ENCODE results near the gene NR1D1.

NR1D1 gene

DNA sequence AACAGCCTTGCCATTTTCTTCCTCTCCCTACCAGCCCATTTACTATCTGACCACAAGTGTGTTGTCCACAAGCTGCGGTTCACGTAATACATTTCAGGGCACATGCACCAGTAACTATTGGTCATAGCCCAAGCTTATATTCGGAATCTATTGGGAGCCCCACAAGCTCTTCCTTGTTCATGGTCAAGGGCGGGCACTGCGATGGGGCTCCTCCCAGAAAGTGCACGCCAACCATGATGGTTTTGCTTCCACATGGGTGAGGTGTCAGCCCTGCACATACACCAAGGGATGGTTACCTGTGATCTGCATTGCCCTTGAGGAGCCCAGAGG is 25.6 kb downstream of the NR1D1 start:
- no peak for DNase-seq

DNA sequence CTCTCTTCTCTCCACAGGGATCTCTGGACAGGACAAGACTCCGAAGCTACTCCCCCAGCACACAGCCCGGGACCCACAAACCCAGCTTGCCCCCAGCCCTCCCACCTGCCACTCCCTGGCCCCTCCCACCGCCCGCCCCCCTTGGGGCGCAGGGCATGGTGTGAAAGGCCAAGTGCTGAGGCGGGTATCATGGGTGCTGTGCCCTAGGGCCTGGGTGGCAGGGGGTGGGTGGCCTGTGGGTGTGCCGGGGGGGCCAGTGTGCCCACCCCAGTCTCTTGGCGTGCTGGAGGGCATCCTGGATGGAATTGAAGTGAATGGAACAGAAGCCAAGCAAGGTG is 26.2 kb downstream of the NR1D1 start:
- DNase-seq: no peak

- no peak for DNase-seq
These were observed 26.8 kb downstream of the NR1D1 start for GRCh38 chr17:40073454-40074174.

DNA sequence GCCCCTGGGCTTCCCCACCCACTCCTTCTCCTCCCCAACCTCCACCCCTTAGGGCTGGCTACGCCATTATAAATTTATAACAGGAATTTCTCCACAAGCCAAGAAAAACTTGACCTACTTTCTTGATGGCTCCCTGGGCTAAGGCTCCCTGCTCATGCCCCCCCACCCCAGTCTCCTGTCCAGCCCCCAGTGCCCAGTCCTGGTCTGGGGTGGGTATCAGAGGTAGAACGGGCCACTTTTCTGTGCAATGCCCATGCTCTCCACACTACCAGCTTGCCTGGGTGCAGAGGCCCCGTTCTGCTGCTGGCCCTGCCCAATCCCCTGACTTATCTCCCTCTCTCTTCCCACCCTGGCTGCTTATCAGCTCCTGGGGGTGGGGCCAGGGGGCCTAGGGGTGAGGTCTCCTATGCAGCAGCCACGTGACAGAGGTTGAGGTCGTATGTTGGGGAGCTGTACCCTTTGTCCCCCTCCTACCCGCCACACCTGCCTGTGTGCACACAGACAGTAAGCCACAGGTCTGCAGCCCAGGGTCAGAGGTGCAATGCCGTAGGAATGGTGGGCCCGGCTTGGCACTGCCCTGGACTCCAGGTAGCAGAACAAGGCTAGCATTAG is 27.5 kb downstream of the NR1D1 start:
- DNase-seq: no peak

DNA sequence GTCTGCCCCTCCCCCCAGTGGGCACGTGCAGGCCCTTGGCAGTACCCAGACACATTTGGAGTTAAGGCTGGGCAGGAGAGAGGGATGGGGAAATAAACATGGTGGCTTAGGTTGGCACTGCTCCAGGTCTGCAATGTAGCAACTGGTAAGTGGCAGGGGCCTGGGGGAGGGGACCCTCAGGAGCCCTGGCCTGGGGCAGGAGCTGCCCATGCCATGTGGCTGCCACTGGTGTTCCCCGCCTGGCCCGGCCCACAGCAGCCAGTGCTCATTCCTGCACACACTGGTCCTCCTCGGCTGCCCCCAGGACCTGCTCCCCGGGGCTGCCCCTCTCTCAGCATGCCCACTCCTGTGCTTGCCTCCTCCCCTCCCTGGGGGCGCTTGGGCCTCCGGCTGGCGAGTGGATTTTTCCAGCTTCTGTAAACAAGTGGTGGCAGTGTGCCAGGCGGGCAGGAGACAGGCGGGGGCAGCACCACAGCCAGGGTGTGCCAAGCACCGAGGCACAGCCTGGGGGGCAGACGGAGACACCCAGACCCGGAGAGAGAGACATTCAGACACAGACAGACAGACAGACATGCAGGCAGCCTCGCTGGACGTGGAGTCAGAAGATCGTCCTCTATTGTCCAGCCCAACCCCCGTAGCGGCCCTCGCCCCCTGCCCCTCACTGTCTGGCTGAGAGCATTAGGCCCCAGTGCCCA is 28.2 kb downstream of the NR1D1 start:
- DNase-seq: no peak

- no peak for DNase-seq
These were observed 28.9 kb downstream of the NR1D1 start for GRCh38 chr17:40071313-40072039.

GRCh38 chr17:40070709-40071312 is 29.6 kb downstream of the NR1D1 start:
- DNase-seq: no peak

GRCh38 chr17:40069751-40070708 is 30.4 kb downstream of the NR1D1 start:
- peak; percentile 22 for DNase-seq

DNA sequence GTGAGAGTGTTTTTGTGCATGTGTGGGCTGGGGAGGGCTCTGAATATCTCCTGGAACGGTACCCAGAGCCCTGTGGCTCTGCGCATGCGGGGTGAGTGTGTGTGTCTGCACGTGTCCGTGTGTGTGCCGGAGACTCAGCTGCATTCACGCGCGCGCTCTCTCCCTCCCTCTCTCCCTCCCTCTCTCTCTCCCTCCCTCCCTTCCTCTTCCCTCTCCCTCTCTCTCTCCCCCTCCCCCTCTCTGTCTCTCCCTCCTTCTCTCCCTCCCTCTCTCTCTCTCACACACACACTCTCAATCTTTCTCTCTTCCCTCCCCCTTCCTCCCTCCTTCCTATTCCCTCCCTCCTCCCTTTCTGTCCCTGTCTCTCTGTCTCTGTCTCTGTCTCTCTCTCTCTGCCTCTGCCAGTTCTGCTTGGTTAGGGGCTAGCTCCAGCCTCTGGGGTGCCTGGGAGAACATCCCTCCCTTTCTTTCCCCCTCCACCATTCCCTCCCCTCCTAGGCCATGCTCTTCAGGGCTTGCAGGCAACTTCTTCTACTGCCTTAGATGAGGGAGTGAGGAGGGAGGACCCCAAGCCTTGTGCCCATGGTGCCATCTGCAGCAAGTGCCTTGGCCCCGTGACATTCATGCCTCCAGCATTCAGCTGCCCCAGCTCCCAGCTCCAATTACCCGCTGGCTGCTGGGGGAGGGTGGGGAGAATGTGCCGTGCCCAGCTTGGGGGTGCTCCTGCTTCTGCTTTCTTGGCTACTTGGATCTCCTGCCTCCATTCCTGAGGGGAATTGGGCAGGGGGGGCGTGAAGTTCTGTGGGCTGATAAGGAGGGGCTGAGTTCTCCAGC is 31.3 kb downstream of the NR1D1 start:
- peak; percentile 46 for DNase-seq

DNA sequence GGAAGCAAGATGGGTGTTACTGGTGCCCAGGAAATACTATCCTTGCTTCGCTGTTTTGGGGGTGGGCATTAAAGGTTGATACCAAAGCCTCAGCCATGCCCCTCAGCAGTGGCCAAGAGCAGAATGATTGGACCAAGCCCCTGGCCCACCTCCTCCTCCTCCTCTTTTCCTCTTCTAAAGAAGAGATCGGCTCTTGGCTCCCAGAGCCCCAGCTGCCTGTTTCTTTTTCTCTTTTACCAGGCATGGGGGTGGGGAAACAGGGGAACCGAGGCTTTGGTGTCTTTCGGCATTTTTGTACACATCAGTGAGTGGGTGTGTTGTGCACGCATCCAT is 31.8 kb downstream of the NR1D1 start:
- DNase-seq: no peak

DNA sequence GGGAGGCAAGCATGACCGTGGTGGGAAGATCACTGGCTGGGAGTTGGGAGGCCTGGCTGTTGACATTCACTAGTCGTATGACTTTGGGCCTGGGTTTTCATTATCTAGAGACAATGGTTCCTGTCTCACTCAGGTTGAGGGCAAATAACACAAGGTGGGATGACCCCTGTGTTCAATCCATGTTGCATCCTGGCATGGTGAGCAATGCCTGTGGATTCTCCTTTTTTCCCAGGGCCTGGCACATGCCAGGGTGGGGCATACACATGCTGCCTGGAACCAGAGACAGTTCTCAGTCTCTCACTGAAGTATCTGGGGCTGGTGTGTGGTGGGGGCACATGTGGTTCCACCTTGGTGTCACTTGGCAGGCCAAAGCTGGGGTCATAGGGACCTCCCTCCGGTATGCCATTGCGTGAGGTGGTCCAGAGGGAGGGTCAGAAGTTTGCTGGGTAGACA is 32.2 kb downstream of the NR1D1 start:
- DNase-seq: no peak

DNA sequence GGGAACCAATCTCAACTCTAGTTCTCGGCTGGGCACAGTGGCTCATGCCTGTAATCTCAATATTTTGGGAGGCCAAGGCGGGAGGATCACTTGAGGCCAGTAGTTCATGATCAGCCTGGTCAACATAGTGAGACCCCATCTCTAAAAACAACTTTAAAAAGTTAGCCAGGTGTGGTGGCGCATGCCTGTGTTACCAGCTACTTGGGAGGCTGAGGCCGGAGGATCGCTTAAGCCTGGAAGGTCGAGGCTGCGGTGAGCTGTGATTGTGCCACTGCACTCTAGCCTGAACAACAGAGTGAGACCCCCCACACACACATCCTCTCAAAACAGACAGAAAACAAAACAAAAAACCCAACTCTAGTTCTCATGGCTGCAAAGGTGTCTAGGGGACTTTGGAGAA is 32.7 kb downstream of the NR1D1 start:
- no peak for DNase-seq

- no peak for DNase-seq
These were observed 34.4 kb downstream of the NR1D1 start for GRCh38 chr17:40065769-40066510.

DNA sequence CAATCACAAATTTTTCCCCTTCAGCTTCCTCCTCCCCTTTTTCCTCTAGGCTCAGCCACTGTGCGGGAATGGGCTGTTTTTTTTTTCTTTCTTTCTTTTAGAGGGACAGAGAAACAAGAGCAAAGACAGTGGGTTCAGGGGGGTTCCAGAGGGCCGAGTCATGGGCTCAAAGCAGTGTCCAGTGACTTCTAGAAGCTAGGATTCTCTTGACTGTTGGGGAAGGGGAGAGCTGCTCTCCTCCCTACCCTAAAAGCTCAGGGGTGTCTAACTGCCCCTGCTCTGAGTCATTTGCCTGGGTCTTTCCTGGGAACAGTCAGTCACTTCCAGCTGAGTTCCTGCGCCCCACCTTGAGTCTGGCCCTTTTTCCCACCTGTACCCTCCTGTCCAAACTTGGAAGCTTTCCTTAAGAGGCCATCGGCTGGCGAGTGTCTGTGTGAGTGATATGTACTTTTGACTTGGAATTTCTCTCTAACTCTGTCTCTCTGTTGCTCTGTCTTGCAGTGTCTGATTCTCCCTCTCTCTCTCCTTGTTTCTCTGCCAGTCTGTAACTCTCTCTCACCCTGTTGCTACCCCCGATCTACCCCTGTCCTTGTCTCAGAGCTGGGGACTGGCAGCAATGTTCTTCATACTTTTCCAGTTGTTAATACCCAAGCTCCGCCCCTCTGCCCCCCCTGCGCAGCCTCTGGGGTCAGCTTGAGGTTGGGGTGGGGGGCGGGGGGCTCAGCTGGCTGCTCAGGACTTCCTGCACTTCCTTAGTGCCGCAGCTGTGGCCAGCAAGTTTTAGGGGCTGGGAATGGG is 35.2 kb downstream of the NR1D1 start:
- no peak for DNase-seq

- DNase-seq: no peak
These were observed 36.4 kb downstream of the NR1D1 start for GRCh38 chr17:40063901-40064531.

DNA sequence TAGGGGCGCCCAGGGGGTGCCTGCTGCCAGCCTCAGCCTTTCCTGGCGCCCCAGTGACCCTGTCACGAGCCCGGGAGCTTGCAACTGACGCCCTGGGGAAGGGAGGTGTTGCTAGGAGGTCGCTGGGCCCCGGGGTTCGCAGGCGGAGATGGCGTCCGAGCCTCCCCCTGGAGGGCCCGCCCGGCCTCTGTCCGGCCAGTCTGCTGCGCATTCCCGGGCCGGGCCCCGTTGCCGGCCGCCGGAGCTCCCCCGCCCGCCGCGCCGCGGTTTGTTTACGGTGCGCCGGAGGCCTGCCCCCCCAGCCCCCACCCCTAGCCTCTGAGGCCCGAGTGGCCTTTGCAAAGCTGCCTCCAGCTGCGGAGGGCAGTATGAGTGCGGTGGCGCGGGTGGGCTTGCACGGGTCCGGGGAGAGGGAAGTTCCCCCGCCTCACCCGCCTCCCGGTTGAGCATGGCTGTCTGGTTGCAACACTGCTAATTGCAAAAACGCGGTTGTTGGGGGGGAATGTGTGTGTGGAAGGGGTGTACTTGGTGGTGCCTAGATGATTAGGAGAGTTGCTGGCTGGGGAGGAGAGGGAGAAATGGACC is 37.1 kb downstream of the NR1D1 start:
- DNase-seq: no peak

GRCh38 chr17:40062329-40063186 is 37.8 kb downstream of the NR1D1 start, which contains the start of gene THRA:
TSS of gene THRA (plus strand) at chr17:40062965. CDS start at chr17:40074489, 11,524 bp downstream.
- DNase-seq: peak; percentile 51
